NCI-H2107 (cell line): Measurements from ENCODE around the gene RFTN1.
"Not testable (repeated sequence)": the region's sequence is repeated elsewhere in the genome, so short reads cannot be mapped to it uniquely, and the experiment has no call there.

Source experiments
- DNase-seq: peaks from one replicate; lab custom pipeline; 2025; lab: John Stamatoyannopoulos, UW

The RFTN1 gene

DNA sequence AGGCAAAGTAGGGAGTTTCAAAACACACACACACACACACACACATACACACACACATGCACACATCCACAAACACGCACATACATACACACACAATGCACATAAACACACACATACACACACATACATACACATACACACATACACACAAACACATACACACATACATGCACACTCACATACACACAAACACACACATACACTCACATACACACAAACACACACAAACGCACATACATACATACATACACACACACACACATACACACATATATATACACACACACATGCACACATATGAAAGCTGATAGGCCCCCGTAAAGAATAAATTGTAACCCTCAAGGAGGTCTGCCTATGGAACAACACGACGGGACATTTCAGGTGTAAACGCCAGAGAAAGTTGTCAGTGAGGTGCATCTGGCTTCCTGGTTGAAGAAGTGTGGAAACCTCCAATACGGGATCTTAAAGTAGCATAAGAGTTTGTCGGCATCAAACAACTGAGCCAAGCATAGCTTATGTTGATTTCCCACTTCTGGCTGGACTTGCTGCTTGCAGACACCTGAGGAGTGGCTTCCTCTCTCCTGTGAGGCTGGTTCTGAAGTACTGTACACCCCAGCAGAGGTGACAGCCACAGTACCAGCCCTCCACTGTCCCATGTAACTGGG, 5.8 kb downstream of the RFTN1 start:
- no peak for DNase-seq

GRCh38 chr3:16506884-16507577, 6.5 kb downstream of the RFTN1 start:
- no peak for DNase-seq

DNA sequence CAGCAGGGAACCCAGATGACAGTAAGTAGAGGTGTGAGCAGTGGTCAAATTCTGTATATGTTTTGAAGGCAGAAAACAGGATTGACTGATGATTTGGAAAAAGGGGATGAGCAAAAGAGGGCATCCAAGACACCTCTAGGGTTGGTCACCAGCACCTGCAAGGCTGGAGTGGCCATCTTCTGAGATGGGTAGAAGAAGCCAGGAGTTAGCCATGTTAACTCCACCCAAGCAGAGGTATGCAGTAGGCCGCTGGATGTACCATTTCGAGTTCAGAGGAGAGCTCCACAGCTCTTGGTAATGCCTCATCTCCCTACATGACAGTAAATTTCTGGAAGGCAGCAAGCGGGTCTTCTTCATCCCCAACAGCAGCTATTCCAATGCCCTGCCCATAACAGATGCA, 7.0 kb downstream of the RFTN1 start:
- DNase-seq, result no peak

DNA sequence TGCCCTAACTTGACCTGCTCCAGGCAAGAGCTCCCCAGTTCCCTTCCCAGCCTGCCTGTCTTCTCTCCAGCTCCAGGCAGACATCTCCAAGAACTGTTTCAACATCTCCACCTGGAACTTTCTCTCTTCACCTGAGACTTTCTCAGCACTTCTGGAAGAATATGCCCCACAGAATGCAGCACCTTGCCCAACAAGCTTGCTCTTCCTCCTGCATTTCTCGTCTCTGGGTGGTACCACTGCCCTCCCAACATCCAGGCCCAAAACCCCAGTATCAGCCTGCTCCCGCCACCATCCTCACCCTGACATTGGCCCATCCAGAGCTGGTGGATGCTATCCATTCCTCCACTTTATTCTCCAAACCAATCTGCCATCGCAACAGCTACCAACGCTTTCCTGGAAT, 8.8 kb downstream of the RFTN1 start:
- DNase-seq, result no peak

DNA sequence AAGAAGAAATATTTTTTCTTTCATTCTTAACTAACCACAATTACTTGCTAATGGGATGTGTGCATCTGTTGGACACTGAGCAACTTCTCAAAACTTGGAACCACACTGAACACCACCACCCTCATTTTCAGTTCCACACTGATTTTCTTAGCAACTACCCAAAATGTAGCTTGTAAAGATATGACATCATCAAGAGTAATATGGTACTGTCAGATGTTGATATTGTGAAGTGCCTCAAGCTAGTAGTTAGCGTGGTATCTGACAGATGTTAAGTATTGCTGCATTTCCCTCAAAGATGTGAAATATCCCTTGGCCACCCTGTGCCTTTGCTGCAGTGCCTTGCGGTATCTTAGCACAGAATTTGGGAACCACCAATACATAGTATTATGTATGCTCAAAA, 9.3 kb downstream of the RFTN1 start:
- no peak for DNase-seq

- no peak for DNase-seq
Observed at GRCh38 chr3:16503191-16503776, 10.2 kb downstream of the RFTN1 start.

GRCh38 chr3:16502347-16502908, 11.1 kb downstream of the RFTN1 start:
- no peak for DNase-seq

- no peak for DNase-seq
Observed at GRCh38 chr3:16501376-16501775, 12.1 kb downstream of the RFTN1 start.

GRCh38 chr3:16500911-16501310, 12.6 kb downstream of the RFTN1 start:
- no peak for DNase-seq

GRCh38 chr3:16500093-16500492, 13.4 kb downstream of the RFTN1 start:
- DNase-seq, result no peak

GRCh38 chr3:16499351-16499750, 14.1 kb downstream of the RFTN1 start:
- no peak for DNase-seq

DNA sequence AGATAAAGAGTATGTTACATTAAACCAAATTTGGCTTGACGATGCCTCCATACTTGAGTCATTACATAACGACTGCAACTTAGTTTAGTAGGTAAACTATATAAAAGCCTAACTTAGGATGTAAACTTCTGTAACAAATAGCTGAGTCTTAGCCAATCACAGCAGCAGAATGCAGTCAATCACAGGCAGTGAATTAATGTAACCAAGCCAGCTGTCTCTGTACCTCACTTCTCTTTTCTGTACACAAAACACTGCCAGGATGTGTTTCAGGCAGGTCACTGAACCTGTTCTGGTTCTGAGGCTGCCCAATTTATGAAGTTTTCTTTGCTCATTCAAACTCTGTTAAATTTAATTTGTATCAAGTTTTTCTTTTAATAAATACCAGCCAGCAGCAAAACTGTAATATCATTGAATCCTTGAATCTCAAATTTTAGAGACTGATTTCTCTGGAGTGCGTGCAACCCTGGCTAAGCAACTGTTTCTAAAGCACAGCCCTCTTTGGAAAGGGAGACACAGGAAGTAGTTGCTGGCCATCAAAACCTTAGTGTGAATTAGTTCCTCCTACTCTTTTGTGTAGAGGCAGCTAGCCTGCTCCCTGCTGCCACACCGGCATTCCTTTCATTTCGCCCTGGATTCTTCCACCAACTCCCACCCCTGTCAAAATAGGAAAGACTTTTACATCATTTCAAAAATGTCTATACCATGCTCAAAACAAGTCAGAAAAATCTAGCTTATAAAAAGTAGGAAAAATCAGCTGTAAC, 15.2 kb downstream of the RFTN1 start:
- no peak for DNase-seq

GRCh38 chr3:16496408-16497222, 16.9 kb downstream of the RFTN1 start:
- DNase-seq, result no peak

DNA sequence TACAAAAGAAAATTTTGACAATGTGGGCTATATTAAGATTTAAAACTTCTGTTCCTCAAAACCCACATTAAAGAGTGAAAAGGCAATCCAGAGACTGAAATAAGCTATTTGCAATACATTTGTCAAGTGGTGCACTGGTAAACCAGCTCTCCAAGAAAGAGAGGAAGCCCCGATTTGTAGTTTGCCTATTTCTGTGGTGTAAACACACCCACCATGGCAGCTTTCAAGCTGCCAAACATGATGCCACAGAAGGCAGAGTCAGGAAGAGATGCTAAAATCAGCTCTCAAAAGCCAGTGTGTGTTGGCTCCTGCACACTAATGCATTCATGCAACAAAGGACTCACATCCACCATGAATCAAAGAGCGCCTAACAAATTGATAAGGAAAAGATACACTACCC, 17.5 kb downstream of the RFTN1 start:
- DNase-seq, result no peak

DNA sequence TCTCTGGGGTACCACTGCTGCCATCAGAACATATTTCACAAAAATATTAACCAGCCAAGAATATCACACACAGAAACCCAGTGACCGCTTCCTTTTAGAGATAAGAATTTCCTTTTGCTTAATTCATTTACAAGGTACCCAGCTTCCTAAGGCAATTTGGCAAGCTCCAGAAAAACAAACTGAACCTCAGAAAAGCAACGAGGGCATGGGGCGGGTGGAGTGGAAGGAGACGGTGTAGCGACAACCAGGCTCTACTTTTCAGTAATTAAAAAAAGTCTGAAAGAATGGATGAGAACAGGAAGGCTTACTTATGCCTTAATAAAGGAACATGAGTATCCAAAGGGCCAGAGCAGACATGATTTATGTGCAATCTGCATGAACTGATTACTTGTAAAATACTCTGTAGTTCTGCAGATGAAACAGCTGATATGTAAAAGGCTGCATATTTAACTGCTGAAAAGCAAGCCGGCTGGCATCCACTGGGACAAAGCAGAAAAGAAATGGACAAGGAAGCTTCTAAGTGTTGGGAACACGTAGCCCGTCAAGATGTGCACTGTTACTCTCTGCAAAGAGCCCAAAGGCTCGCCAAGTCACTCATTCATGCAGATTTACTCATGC, 18.6 kb downstream of the RFTN1 start:
- no peak for DNase-seq

DNA sequence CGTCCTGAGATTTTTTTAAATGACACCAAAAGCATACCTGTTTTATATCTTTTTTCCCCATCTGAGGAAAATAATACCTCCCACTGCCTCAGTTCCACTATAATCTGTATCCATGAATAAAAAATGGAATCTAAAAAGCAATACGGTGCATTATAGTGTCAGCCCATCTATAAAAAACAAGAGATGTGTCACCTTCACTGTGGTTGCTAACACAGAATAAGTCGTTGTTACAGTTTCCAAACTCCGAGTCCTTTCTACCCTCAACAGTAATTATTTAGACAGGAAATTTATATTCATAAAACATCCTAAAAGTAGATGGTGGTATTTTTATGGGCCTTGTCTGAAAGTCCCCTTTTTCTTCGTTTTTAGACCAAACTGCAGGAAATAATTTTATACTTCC, 19.4 kb downstream of the RFTN1 start:
- DNase-seq, result no peak

DNA sequence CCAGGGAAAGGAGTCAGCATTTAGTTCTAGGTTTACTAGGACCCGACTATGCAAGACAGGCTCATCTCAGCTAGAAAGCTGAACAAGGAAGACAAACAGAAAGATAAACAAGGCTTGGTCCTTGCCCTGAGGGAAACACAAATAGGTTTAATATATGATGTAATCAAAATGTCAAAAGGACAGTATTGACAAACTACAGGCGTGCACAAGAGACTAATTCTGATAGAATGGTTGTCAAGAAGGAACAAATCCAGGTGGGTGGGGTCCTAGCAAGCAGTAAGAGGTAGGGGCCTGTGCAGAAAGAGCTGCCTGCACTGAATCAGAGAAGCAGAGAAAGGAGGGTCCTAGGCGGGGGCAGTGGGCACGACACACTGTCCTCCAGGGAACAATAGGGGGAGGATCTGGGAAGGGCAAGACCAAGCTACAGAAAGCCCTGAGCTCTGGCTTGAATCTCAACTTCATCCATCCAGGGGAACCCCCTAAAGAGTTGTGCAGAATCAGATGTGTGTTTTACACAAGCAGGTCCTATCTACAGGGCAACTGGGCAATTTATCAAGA, 23.4 kb downstream of the RFTN1 start:
- DNase-seq, result no peak

- not testable (repeated sequence) for DNase-seq
Observed at GRCh38 chr3:16489326-16490061, 24.0 kb downstream of the RFTN1 start.

DNA sequence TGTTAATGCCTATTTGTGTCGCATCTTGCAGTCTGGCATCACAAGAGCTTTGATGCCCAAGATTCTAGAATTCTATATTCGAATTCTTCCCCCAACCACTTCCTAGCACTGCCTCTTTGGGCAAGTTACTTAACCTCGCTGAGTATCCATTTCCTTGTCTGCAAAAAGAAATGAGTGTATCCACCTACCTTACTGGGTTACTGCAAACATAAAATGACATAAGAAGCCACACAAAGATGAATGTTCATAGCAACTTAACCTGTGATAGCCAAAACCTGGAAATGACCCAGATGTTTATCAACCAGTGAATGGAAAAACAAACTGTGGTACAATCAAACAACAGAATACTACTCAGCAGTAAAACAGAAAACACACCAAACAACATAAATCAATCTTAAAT, 24.9 kb downstream of the RFTN1 start:
- DNase-seq, result no peak

GRCh38 chr3:16487511-16488175, 25.9 kb downstream of the RFTN1 start:
- no peak for DNase-seq
